DND-41 (cell line): ENCODE measurements around the gene CHD8.

Experiments
- EZH2 ChIP-seq: IDR thresholded peaks from 3 replicates; pipeline ENCODE4 v1.6.1; 2012; ENCODE audit warnings: borderline replicate concordance, low read depth, mild to moderate bottlenecking, moderate library complexity, low read length, inconsistent platforms; ENCODE audit not compliant: severe bottlenecking
- TF ChIP-seq, protein P1 (sequence below): IDR thresholded peaks from 2 replicates; pipeline ENCODE4 v1.5.1; 2012; ENCODE audit warnings: borderline replicate concordance, low read length, moderate library complexity, mild to moderate bottlenecking; ENCODE audit not compliant: poor library complexity, severe bottlenecking; ENCODE audit errors: extremely low read depth

GRCh38 chr14:21415329-21415728, 40.6 kb downstream of the CHD8 start:
- TF ChIP-seq, protein P1, sequence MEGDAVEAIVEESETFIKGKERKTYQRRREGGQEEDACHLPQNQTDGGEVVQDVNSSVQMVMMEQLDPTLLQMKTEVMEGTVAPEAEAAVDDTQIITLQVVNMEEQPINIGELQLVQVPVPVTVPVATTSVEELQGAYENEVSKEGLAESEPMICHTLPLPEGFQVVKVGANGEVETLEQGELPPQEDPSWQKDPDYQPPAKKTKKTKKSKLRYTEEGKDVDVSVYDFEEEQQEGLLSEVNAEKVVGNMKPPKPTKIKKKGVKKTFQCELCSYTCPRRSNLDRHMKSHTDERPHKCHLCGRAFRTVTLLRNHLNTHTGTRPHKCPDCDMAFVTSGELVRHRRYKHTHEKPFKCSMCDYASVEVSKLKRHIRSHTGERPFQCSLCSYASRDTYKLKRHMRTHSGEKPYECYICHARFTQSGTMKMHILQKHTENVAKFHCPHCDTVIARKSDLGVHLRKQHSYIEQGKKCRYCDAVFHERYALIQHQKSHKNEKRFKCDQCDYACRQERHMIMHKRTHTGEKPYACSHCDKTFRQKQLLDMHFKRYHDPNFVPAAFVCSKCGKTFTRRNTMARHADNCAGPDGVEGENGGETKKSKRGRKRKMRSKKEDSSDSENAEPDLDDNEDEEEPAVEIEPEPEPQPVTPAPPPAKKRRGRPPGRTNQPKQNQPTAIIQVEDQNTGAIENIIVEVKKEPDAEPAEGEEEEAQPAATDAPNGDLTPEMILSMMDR = no peak
- TF ChIP-seq EZH2 = no peak
